Posterior vena cava (tissue), 2 donors: Measurements from ENCODE around the gene PLPPR2. TPM values are rescaled to one million over a fixed set of nuclear protein-coding genes. Genes with fewer than 3 reads are reported as not detected.
A peak's percentile ranks its signal among the peaks of the same experiment; 100 is the strongest.
"Not testable (repeated sequence)": the region's sequence is repeated elsewhere in the genome, so short reads cannot be mapped to it uniquely, and the experiment has no call there.

Source experiments
- DNase-seq: peaks from one replicate; pipeline ENCODE4 v3.0.0-alpha.2; 2020; ENCODE audit warnings: low spot score
- intact Hi-C, 2 donors: fragments of 100-400 bp; cut with DNase I; formaldehyde crosslinking; loops; one replicate each; pipeline versions ENCODE4 v1.14.1 to v1.14.2; 2022 to 2023
- total RNA-seq, 2 donors: library from RNA; stranded (reverse); fragmentation: NEBNext Ultra II Directional; extraction: Animal tissue kit (Norgen Biotek cat#: 25700); gene quantifications; one replicate each; pipeline ENCODE4 v1.2.1, GENCODE V29; 2021
- donor health status: DM: yes; HTN: yes; CAD: no.
- donor health status: DM: yes; HTN: yes; CAD: no.

The PLPPR2 gene
- total RNA-seq, 2 donors from 2014 or later, result 38.4 to 40.2 TPM

GRCh38 chr19:11364935-11365334, 9.7 kb downstream of the PLPPR2 start:
- intact Hi-C loops, result no loop called here
- no peak for DNase-seq

GRCh38 chr19:11365557-11366117, 10.4 kb downstream of the PLPPR2 start:
- intact Hi-C loops, result no loop called here
- DNase-seq, result no peak

GRCh38 chr19:11367528-11367927, 12.3 kb downstream of the PLPPR2 start:
- no peak for DNase-seq
- intact Hi-C loops, result no loop called here

DNA sequence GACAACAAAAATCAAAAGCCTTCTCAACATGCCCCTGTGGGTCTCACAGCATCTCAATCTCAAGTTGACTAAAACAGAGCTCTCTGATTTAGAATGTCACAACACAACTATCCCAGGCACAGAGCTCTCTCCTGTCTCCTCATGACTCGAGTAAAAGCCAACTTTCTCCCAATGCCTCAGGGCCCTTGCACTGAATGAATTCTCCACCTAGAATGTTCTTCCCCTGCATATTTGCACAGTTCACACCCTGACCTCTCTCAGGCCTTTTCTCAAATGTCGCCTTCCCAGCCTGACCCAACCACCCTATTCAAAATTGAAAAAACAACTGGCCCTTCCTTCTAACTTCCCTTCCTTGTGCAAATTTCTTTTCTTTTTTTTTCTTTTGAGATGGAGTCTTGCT, 15.5 kb downstream of the PLPPR2 start:
- DNase-seq, result no peak
- intact Hi-C loops, result no loop called here

DNA sequence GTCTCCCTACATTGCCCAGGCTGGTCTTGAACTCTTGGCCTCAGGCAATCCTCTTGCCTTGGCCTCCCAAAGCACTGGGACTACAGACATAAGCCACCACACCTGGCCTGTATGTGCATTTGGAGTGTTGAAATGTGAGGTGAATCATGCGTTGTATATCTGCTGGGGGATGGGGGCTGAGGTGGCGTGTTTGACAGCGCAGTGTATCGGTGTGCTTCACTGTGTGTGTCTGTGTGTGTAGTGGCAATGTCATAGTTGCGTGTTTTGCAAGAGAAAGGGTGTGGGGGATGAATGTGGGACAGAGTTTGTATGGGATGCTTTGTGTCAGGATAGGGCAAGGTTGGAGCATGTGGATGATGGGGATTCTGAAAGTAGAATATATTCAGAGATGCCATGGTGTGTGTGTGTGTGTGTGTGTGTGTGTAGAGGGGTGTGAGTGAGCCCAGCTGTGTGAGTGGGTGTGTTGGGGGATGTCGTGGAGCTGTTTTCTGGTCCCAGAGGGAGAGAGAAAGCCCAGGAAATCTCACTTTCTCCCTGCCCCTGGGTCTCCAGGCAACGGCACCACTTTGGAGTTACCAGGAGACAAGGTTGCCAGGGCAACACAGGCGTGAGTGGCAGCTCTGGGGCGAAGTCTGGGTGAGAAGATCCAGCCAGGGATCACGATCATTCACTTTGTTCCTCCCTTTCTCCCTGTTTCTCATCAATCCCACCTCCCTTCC, 18.1 kb downstream of the PLPPR2 start:
- no peak for DNase-seq
- intact Hi-C loops, result no loop called here

- intact Hi-C loops, result no loop called here
- DNase-seq, result no peak
Measured at GRCh38 chr19:11373885-11374432, 18.7 kb downstream of the PLPPR2 start.

DNA sequence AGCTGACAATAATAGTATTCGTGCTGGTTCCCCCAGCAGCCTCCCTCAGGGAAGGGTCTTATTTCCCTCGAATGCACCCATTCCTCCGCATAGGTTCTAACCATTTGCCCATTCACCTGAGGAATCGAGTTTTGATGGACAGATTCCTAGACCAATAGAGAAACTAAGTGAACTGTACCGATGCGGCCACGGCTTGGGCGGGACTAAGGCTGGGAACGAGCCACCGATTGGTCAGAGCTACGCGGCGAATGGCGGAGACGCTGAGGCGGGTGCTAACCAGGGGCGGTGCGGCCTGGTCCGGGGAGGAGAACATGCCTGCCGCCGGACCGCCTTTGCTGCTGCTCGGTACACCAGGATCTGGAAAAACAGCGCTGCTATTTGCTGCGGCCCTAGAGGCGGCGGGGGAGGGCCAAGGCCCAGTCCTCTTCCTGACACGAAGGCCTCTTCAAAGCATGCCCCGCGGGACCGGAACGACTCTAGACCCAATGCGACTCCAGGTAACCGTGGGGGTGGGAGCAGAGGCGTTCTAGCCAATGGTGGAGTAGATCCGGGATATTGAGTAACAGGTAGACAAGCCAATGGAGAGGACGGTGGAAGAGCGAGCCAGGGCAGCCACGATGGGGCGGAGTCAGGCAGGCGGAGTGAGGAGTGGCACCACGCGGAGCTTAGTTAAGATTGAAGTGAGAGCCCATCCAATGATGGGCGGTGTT, 19.4 kb downstream of the PLPPR2 start, which contains the start of gene SWSAP1:
TSS of gene SWSAP1 (plus strand) at position 234 of the 710 bp plus-strand sequence. CDS start at position 249, 15 bp downstream.
- DNase-seq, result peak; percentile 99
- intact Hi-C loops, result no loop called here

- DNase-seq, result no peak
- intact Hi-C loops, result no loop called here
Measured at GRCh38 chr19:11375143-11375948, 20.1 kb downstream of the PLPPR2 start.

DNA sequence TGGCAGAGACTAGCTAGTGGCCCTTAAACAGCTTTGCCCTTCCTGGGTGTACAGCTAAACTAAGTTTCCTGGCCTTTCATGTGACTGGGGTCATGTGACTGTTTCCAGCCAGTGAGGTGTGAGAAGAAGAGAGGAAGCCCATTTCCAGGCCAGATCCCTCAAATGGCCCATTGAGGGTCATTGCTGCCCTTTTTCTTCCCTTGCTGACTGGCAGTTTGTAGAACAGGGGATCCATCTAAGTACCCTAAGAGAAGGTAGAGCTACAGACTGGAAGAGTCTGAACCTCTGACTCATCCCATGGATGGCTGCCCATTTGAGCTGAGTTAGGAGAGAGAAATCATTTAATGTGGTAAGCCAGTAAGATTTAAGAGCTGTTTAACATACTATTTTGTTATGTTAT, 22.0 kb downstream of the PLPPR2 start:
- intact Hi-C loops, result no loop called here
- no peak for DNase-seq

- no peak for DNase-seq
- intact Hi-C loops, result no loop called here
Measured at GRCh38 chr19:11377756-11378155, 22.5 kb downstream of the PLPPR2 start.

DNA sequence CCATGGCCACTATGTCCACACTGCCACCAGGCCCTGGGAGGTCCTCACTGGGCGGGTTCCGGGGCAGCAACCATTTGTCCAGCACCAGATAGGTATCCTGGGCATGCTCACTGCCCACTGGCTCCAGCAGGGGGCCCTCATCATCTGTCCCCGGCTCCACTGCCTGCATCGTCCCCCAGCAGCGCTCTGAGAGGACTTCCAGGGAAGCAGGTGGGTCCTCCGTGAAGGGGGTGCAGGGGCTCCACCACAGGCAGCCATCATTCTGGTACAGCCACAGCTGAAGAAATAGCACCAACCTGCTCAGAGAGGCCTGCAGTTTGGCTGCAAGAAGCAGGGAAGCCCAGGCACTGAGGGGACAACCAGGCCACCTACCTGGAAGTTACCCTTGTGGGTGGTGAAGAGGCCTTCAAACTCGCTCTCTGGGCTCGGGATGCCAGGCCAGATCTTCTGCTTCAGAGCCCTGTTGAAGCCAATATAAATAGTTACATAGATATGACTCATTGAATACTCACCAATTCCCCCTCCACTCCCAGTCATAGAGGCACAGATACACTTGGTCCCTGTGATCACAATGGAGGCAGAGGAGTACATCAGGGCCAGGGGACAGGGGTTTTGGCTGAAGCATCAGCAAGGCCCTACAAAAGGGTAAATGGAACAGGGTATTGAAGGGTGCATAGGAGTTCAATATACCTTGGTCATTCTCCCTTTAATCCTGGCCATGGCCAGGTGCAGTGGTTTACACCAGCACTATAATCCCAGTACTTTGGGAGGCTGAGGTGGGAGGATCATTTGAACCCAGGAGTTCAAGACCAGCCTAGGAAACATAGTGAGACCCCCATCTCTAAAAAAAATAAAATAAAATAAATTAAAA, 23.3 kb downstream of the PLPPR2 start:
- no peak for DNase-seq
- intact Hi-C loops, result no loop called here

DNA sequence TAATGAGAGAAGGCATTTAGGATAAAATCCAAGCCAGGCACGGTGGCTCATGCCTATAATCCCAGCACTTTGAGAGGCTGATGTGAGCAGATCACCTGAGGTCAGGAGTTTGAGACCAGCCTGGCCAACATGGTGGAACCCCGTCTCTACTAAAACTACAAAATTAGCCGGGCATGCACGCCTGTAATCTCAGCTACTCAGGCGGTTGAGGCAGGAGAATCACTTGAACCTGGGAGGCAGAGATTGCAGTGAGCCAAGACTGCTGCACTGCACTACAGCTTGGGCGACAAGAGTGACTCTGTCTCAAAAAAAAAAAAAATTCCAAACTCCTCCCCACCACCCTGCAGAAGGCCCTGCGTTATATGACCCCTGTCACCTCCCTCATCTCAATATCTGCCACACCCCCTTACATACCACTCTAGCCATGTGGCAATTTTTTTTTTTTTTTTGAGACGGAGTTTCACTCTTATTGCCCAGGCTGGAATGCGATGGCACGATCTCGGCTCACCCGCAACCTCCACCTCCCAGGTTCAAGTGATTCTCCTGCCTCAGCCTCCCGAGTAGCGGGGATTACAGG, 24.1 kb downstream of the PLPPR2 start:
- intact Hi-C loops, result not testable (repeated sequence)

GRCh38 chr19:11379857-11380350, 24.7 kb downstream of the PLPPR2 start:
- intact Hi-C loops, result loop anchor here in 1 of 2 donors (10.0 kb wide), 1 partner anchor 105 kb away; the partner anchor contains the start of gene ELAVL3
- no peak for DNase-seq

More for the DNA sequence above, 24.1 kb downstream of the PLPPR2 start:
- not testable (repeated sequence) for DNase-seq

DNA sequence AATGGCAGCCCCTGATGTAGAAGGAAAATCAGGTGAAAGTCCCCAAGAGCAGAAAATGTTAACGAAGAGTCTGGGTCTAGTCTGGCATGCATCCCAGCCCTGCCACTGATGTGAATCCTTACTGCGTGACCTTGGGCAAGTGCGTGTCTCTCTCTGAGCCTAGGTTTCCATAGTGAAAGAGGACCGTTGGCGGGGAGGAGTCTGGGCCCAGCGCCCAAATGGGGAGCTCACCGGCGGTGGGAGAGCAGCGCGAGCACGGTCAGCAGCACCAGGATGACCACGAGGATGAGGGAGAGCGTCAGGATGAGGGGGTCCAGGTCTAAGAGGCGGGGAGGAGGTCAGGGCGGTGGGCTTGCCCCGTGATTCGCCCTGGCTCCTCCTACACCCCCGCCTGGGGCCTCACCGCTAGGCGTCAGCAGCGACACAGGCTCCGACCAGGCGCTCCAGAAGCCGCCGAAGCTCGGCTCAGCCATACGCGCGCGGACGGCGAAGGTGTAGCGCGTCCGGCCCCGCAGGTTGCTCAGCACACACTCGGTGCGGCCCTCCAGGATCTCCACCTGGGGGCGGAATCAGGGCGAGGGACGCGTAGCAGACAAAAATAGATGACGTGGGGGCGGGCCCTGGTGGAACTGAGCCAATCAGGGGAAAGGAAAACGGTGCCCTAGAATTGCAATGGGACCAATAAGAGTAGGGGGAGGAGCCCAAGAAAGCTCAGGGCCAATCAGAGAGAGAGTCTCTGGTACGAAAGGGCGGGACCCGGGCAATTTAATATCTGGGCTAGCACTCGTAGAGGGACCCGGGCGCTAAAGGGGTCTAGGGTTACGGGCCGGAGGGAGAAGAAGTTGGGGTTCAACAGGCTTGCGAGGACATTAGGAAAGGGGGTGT, 25.7 kb downstream of the PLPPR2 start:
- intact Hi-C loops, result loop anchor here in 1 of 2 donors (10.0 kb wide), 1 partner anchor 104 kb away; the partner anchor contains the start of gene ELAVL3
- peak; percentile 97 for DNase-seq

GRCh38 chr19:11382898-11383705, 27.9 kb downstream of the PLPPR2 start:
- intact Hi-C loops, result loop anchor here in 1 of 2 donors (10.0 kb wide), 1 partner anchor 102 kb away; the partner anchor contains the start of gene ELAVL3
- DNase-seq, result peak; percentile 90

DNA sequence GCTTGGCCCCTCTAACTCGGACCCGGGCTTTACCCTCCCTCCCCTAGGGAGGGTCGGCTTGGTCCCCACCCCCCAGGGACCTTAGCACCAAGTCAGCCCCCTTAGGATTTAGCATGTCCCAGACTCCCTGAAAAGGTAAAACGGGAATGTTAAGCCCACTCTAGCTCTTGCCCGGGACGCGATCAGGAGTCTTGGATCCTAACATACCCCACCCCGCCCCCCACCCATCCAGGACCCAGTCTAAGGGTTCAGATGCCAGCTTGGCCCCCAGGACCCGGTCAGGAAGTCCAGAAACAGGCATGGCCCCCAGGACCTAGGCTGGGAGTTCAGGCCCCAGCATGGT, 28.4 kb downstream of the PLPPR2 start:
- intact Hi-C loops, result loop anchor here in 1 of 2 donors (10.0 kb wide), 1 partner anchor 101 kb away; the partner anchor contains the start of gene ELAVL3
- DNase-seq, result no peak
